GM18498 (cell line): Measurements from ENCODE around the gene RGL2.
"Not testable (repeated sequence)": the region's sequence is repeated elsewhere in the genome, so short reads cannot be mapped to it uniquely, and the experiment has no call there.

Experiments
- ATAC-seq: cut with Tn5 transposase; IDR thresholded peaks from one replicate; pipeline ENCODE4 v1.9.1; 2021; ENCODE audit warnings: mild to moderate bottlenecking, moderate library complexity; ENCODE audit not compliant: unreplicated experiment

Gene RGL2

GRCh38 chr6:33298773-33299236 is at the start of gene RGL2:
Gene RGL2, minus strand, starts transcription at chr6:33298942. Its CDS starts 332 bp downstream, at chr6:33298610.
- ATAC-seq: peak; percentile 22

GRCh38 chr6:33347816-33348215 is 49.1 kb upstream of the RGL2 start:
- no peak for ATAC-seq

GRCh38 chr6:33346972-33347371 is 48.2 kb upstream of the RGL2 start:
- not testable (repeated sequence) for ATAC-seq

- no peak for ATAC-seq
Observed at GRCh38 chr6:33344701-33345697, 46.3 kb upstream of the RGL2 start.

- no peak for ATAC-seq
Observed at GRCh38 chr6:33343953-33344611, 45.3 kb upstream of the RGL2 start.

- not testable (repeated sequence) for ATAC-seq
Observed at GRCh38 chr6:33343606-33343952, 44.8 kb upstream of the RGL2 start.

GRCh38 chr6:33339193-33339592 is 40.5 kb upstream of the RGL2 start:
- no peak for ATAC-seq

GRCh38 chr6:33336495-33336894 is 37.8 kb upstream of the RGL2 start:
- ATAC-seq: no peak

GRCh38 chr6:33335916-33336315 is 37.2 kb upstream of the RGL2 start:
- no peak for ATAC-seq

- no peak for ATAC-seq
Observed at GRCh38 chr6:33333666-33334065, 34.9 kb upstream of the RGL2 start.

GRCh38 chr6:33330736-33331135 is 32.0 kb upstream of the RGL2 start:
- no peak for ATAC-seq

- no peak for ATAC-seq
Observed at GRCh38 chr6:33329058-33329457, 30.3 kb upstream of the RGL2 start.

GRCh38 chr6:33324125-33324524 is 25.4 kb upstream of the RGL2 start:
- no peak for ATAC-seq

GRCh38 chr6:33323623-33323948 is 24.8 kb upstream of the RGL2 start:
- peak; percentile 7 for ATAC-seq

GRCh38 chr6:33321227-33321626 is 22.5 kb upstream of the RGL2 start:
- no peak for ATAC-seq

- ATAC-seq: no peak
Observed at GRCh38 chr6:33320315-33321181, 21.8 kb upstream of the RGL2 start.

- no peak for ATAC-seq
Observed at GRCh38 chr6:33319939-33320314, 21.2 kb upstream of the RGL2 start.

GRCh38 chr6:33318426-33319073 is 19.8 kb upstream of the RGL2 start:
- ATAC-seq: no peak

GRCh38 chr6:33317669-33318425 is 19.1 kb upstream of the RGL2 start, which contains the start of gene ZBTB22:
Gene ZBTB22, minus strand, starts transcription at chr6:33317744. Its CDS starts 828 bp downstream, at chr6:33316916.
- ATAC-seq: peak; percentile 52

GRCh38 chr6:33317419-33317668 is 18.6 kb upstream of the RGL2 start:
- no peak for ATAC-seq
